ENCODE data around the gene FOLH1.
"Not testable (repeated sequence)": the region's sequence is repeated elsewhere in the genome, so short reads cannot be mapped to it uniquely, and the experiment has no call there.

FOLH1 gene

DNA sequence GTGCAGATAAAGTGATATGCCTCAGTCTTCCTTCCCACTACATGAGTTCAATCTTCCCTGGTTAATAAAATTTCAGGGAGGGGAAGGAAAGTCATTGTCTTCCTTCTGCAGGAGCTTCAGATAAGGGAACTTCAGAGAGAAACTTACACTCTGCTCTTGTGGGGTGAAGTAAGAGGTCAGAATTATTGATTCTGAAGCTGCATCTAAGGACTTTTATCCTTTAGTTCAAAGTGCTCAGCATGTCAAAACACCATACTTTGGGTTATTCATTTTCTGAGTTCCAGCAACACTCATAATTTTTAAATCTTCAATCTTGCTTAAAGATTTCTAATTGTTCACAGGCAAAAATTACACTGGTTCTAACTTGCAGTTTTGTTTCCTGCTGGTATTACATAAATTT, 33.0 kb downstream of the FOLH1 start:
- DNase-seq: not testable (repeated sequence)

DNA sequence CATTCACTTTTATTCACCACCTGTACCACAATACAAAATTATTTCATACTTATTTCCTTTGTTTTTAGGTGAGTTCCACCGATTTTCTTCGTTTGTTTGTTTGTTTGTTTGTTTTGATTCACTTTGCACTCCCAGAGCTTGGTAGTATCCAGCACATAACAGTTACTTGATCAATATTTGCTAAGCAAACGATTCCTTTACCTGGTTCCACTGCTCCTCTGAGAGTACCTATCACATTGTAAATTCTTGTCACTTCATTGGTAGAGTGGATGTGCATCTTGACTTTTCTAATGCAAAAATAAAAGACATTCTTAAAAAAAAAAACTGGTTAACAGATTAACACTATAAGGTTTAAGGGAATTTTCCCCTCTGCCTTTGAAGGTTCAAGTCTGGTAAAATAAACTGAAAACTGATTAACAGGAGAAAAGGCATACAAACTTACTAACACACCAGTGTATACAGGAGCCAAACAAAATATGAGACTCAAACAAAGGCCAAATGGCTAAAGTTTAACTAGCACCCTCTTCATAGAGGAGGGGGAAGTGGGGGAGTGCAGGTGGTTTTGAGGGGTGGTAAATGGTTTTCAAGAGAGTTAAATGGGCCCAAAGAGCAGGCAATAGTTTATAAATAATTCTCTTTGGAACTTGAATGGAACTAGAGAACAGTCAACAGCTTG, 33.6 kb downstream of the FOLH1 start:
- DNase-seq: not testable (repeated sequence)

DNA sequence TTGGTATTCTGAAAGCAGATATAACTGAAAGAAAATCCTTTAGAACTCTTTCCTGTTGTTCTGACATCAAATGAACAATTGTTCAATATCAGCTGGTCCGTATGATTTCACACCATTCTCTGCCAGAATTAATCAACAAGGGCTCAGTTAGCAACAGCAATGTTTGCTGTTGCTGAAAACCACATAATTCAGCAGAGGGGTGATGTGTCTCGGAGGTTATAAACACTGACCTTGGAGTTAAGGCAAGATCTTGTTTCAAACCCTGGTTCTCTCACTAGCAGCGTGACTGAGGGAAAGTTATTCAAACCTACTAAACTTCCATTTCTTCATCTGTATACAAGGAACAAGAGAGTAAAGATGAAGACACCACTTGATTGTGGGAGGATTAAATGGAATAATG, 36.8 kb downstream of the FOLH1 start:
- DNase-seq: not testable (repeated sequence)

DNA sequence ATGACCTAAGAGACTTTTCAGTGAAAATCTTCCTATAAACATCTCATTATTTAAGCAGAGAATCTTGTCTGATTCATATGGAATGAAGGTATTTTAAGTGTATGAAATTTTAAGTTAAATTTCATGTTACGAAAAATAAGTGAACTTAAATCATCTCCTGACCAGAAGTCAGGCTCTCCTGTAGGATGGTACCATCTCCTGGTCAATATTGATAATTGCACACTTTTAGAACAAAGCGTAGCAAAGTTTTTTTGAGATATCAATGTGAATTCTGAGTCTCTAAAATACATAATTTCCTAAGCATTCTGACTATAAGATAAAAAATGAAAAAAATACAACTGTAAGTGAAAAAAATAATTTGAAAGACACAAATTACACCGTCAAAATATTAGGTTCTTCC, 38.8 kb downstream of the FOLH1 start:
- DNase-seq: not testable (repeated sequence)

DNA sequence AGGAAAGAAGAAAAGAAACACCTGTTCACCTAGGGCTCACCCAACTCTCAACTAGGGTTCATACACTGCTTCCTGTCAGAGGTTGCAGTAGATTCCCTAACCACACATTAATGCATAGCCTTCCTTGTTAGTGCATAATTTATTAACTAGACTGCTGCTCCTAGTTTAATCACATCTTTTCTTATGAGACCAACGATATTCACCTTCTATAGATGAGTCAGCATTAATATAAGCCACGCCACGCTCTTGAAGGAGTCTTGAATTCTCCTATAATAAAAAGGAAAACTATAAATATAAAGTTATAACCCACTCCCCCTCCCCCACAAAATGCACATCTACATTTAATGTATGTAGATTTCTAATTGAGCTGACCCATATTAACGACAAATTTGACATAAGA, 39.4 kb downstream of the FOLH1 start:
- DNase-seq: not testable (repeated sequence)

DNA sequence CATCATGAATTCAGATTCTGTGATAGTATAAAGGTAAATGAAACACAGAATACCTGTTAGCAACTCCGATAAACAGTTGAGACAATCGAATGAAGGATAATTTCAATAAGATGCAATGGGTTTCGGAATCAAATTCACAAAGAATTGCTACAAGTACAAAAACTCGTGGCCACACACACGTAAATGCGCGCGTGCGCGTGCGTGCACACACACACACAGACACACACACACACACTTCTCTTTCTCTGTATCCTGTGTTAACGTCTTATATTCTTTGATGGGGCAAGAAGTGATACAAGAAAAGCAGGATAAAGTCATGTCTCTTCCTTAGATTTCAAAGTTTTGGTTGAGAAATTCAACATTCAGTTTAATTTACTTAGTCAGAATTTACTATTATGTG, 57.2 kb downstream of the FOLH1 start:
- no peak for DNase-seq

DNA sequence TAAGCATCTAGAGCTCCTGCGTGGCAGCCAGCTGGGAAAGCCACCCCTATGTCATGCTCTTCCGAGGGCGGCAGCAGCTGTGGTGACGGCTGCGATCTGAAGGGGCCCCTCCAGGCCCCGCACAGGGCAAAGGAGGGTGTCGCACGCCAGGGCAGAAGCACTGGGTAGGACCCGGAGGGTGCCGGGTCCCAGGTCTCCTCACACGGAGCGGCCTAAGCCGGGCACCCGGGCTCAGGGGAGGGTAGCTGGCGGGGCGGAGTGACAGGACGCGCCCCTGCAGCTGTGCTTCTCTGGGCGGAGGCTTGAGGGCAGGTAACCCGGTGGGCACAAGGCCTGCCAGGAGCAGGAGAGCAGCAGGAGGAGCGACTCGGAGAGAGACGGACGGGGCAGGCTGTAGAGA, 106.0 kb downstream of the FOLH1 start:
- not testable (repeated sequence) for DNase-seq
